ENCODE measurements around the gene KLK10.

Gene KLK10

GRCh38 chr19:51025809-51026553 lies 6.5 kb upstream of the KLK10 start:
- DNase-seq (ENCODE audit: low read depth in 2 of 2), result no peak

GRCh38 chr19:51025401-51025800 lies 5.9 kb upstream of the KLK10 start:
- no peak for DNase-seq (ENCODE audit: low read depth in 2 of 2)

- no peak for DNase-seq (ENCODE audit: low read depth in 2 of 2)
Measured at GRCh38 chr19:51024924-51025323, 5.4 kb upstream of the KLK10 start.

GRCh38 chr19:51023946-51024345 lies 4.4 kb upstream of the KLK10 start:
- DNase-seq (ENCODE audit: low read depth in 2 of 2), result no peak

- DNase-seq (ENCODE audit: low read depth in 2 of 2), result no peak
Measured at GRCh38 chr19:51022526-51022925, 3.0 kb upstream of the KLK10 start.

- DNase-seq (ENCODE audit: low read depth in 2 of 2), result no peak
Measured at GRCh38 chr19:51020988-51021651, 1.6 kb upstream of the KLK10 start.

GRCh38 chr19:51018745-51019543 lies 565 bp downstream of the KLK10 start:
- DNase-seq (ENCODE audit: low read depth in 2 of 2), result no peak

- DNase-seq (ENCODE audit: low read depth in 2 of 2), result peak; percentile 48 to 67
Measured at GRCh38 chr19:51016798-51017683, 2.5 kb downstream of the KLK10 start.

GRCh38 chr19:51015691-51016267 lies 3.7 kb downstream of the KLK10 start:
- DNase-seq (ENCODE audit: low read depth in 2 of 2), result no peak

- no peak for DNase-seq (ENCODE audit: low read depth in 2 of 2)
Measured at GRCh38 chr19:51014242-51014641, 5.3 kb downstream of the KLK10 start.

- no peak for DNase-seq (ENCODE audit: low read depth in 2 of 2)
Measured at GRCh38 chr19:51012661-51013190, 6.8 kb downstream of the KLK10 start.

- no peak for DNase-seq (ENCODE audit: low read depth in 2 of 2)
Measured at GRCh38 chr19:51010066-51010795, 9.3 kb downstream of the KLK10 start.

GRCh38 chr19:51009061-51009891 lies 10.2 kb downstream of the KLK10 start:
- DNase-seq (ENCODE audit: low read depth in 2 of 2), result no peak

GRCh38 chr19:51007488-51007887 lies 12.0 kb downstream of the KLK10 start:
- DNase-seq (ENCODE audit: low read depth in 2 of 2), result no peak

- DNase-seq (ENCODE audit: low read depth in 2 of 2), result no peak
Measured at GRCh38 chr19:51006406-51006805, 13.1 kb downstream of the KLK10 start.

GRCh38 chr19:51005248-51005647 lies 14.3 kb downstream of the KLK10 start:
- DNase-seq (ENCODE audit: low read depth in 2 of 2), result no peak

GRCh38 chr19:51003316-51003715 lies 16.2 kb downstream of the KLK10 start:
- no peak for DNase-seq (ENCODE audit: low read depth in 2 of 2)

- peak in 1 of 2 donors; percentile 20 for DNase-seq (ENCODE audit: low read depth in 2 of 2)
Measured at GRCh38 chr19:51002542-51003311, 16.8 kb downstream of the KLK10 start.
